Right ventricle myocardium superior (tissue), 1 donor: ENCODE results near the gene CD8A. TPM values are rescaled to one million over a fixed set of nuclear protein-coding genes. Genes with fewer than 3 reads are reported as not detected.

Source experiments
- ATAC-seq: fragments of 200-7000 bp; cut with Tn5 transposase; one replicate; pipeline ENCODE4 v1.9.1; 2020; ENCODE audit warnings: mild to moderate bottlenecking; ENCODE audit not compliant: poor library complexity
- DNase-seq: peaks from one replicate; pipeline ENCODE4 v3.0.0-alpha.2; 2020
- intact Hi-C: fragments of 100-400 bp; cut with DNase I; formaldehyde crosslinking; loops from one replicate; pipeline ENCODE4 v1.11.2; 2022
- total RNA-seq: library from RNA; stranded (reverse); fragmentation: NEBNext Ultra II Directional; extraction: Animal tissue kit (Norgen Biotek cat#: 25700); gene quantifications from one replicate; pipeline ENCODE4 v1.2.1, GENCODE V29; 2021
- donor health status: DM: no; HTN: yes; CAD: no; lungs with severe emphysema.

Gene CD8A
- total RNA-seq, 1 donor from 2014 or later, result 0.51 TPM

DNA sequence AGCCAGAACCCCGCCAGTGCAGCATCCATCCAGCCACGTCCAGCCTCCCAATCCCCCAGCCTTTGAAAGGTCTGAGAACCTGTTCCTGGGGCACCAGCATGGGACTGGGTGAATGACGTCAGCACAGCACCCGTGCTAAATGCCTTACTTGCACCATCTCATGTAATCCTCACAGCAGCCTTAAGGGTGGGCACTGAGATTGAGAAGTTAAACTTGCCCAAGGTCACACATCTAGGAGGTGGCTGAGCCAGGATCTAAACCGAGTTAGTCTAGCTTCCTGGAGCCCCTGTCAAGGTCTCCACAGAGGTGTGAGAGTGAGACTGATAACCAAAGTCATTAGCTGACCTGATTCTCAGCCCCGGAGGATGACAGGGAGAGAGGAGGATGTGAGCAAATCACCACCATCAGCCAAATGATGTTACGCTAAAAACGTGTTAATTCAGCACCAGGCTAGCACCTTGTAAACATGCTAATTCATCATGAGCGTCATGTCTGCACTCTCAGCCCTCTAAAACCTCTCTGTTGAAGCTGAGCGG is 4.6 kb downstream of the CD8A start:
- intact Hi-C loops, result no loop called here
- DNase-seq, result no peak

DNA sequence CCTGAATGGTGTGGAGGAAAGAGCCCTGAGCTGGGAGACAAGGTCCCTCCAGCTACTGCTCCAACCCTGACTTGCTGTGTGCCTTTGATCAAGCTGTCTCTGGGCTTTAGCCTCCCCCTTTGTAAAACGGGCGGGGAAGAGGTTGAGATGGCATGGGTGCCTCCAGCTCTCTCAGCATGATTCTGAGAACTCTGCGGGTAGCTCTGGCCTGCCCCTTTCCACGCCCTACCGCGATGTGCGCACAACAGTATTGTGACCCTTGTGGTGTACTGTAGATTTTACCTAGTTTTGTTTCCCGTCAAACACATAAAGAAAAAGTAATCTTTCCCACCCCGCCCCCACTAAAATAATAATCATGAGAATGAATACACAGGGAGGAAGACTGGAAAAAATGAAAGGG is 5.3 kb downstream of the CD8A start:
- intact Hi-C loops, result no loop called here
- DNase-seq (no peak), ATAC-seq (no peak)

More for the DNA sequence above, 4.6 kb downstream of the CD8A start:
- no peak for ATAC-seq

GRCh38 chr2:86783615-86784339 is 6.9 kb downstream of the CD8A start:
- no peak for DNase-seq
- no peak for ATAC-seq
- intact Hi-C loops, result no loop called here

GRCh38 chr2:86782748-86783147 is 8.0 kb downstream of the CD8A start:
- intact Hi-C loops, result no loop called here
- DNase-seq, result no peak
- no peak for ATAC-seq

GRCh38 chr2:86781363-86781762 is 9.3 kb downstream of the CD8A start:
- ATAC-seq (no peak), DNase-seq (no peak)
- intact Hi-C loops, result no loop called here

- no peak for DNase-seq
- no peak for ATAC-seq
- intact Hi-C loops, result no loop called here
These were observed 10.7 kb downstream of the CD8A start for GRCh38 chr2:86779971-86780370.

DNA sequence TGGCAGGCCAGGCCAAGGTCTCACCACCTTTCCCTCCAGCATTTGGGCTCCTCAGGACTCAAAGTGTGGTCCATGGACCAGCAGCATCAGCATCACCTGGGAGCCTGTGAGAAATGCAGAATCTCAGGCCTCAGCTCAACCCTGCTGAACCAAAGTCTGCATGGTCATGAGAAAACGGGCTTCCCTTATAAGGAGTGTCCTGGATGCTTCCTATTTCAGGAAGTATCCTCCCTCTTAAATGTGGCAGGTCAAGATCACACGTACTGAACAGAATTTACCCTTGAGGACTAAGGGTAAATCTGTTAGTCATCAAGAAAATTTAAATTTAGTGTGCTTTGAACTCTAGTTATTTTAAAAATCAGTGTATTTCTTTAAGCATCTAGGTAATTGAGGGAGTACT is 11.8 kb downstream of the CD8A start:
- DNase-seq (no peak), ATAC-seq (peak; percentile 34)
- intact Hi-C loops, result no loop called here

DNA sequence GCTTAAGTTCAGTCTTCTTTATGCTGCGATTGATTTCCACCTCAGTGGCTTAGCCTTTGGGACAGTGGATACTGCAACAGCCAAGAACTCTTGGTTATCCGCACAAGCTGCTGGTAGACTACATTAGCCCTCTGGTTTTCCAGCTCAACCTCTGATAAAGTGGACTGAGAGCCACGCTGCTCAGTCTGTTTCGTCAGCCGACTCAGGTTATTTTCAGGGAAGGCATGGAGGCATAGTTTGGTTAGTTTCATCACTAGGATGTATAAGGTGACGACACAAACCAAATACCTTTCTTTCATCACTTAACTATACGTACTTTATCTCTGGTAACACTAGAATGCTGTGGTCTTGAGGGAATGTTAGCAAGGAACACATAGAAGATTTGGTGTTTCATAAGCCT is 14.2 kb downstream of the CD8A start:
- ATAC-seq, result no peak
- DNase-seq, result no peak
- intact Hi-C loops, result no loop called here

- intact Hi-C loops, result no loop called here
- ATAC-seq (peak; percentile 30), DNase-seq (no peak)
These were observed 15.4 kb downstream of the CD8A start for GRCh38 chr2:86775338-86775737.

- ATAC-seq, result no peak
- intact Hi-C loops, result no loop called here
- no peak for DNase-seq
These were observed 15.9 kb downstream of the CD8A start for GRCh38 chr2:86774862-86775261.

GRCh38 chr2:86772611-86773010 is 18.1 kb downstream of the CD8A start:
- no peak for DNase-seq
- no peak for ATAC-seq
- intact Hi-C loops, result no loop called here

DNA sequence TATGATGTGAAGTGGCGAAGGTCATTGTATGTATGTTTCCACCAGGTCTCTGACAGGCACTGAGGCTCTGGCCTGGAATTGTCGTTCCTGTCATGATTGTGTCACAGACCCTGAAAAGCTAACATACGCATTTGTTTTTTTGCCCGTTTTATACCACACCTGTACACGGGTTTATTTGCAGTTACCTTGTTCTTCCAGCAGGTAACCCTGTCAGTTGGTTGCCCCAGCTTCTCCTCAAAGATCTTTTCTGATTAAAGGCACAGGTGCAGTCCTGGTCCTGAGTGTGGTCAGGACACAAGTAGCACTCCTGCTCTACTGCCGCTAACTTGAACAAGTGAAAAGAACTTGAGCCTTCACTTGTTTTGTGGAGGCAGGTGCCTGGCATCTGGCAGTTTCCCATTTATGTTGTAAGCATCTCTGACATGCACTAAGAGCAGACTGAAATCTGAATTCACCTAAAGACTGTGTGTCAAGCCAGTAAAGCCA is 19.9 kb downstream of the CD8A start:
- DNase-seq, result no peak
- intact Hi-C loops, result no loop called here
- ATAC-seq, result no peak

- DNase-seq (no peak), ATAC-seq (no peak)
- intact Hi-C loops, result loop anchor here (10.0 kb wide), 1 partner anchor 145 kb away; the partner anchor contains the start of gene RNF103
These were observed 20.9 kb downstream of the CD8A start for GRCh38 chr2:86769838-86770237.

DNA sequence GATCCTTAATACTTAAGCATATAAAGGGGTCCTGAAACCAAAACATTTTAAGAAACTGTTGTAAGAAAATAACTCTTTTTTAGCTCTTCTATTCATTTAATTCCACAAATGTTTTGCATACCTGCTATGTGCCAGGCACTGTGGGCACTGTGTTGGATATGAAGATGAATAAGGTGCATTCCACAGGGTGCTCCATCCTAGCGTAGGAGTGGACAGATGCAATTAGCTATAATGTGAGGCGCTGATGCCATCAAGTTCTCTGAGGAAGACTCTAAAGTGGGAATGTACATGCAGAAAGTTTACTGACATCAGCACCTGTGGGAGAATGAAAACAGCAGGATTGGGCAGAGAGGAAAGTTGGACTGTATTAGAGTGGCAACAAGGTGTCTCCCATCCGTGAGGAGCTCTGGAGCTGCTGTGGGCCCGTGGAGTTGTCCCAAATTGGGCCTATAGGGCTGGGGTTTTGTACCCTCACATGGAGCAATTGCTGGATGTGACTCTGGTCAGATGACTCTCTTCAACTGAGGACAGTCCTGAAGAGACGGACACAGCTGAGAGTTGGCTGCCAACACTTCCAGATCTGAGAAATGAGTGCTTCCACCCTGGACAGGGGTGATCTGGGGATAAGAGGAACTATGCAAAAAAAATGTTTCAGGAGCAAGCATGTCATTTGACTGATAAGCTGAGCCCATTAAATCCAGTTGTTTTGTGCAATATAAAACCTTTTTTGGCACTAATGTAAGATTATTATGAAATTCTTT is 22.3 kb downstream of the CD8A start:
- intact Hi-C loops, result loop anchor here (10.0 kb wide), 1 partner anchor 144 kb away; the partner anchor contains the start of gene RNF103
- ATAC-seq, result peak; percentile 88

GRCh38 chr2:86765310-86765695 is 25.4 kb downstream of the CD8A start:
- intact Hi-C loops, result loop anchor here (10.0 kb wide), 1 partner anchor 141 kb away; the partner anchor contains the start of gene RNF103
- no peak for ATAC-seq
- DNase-seq, result no peak

More for the DNA sequence above, 22.3 kb downstream of the CD8A start:
- no peak for DNase-seq

DNA sequence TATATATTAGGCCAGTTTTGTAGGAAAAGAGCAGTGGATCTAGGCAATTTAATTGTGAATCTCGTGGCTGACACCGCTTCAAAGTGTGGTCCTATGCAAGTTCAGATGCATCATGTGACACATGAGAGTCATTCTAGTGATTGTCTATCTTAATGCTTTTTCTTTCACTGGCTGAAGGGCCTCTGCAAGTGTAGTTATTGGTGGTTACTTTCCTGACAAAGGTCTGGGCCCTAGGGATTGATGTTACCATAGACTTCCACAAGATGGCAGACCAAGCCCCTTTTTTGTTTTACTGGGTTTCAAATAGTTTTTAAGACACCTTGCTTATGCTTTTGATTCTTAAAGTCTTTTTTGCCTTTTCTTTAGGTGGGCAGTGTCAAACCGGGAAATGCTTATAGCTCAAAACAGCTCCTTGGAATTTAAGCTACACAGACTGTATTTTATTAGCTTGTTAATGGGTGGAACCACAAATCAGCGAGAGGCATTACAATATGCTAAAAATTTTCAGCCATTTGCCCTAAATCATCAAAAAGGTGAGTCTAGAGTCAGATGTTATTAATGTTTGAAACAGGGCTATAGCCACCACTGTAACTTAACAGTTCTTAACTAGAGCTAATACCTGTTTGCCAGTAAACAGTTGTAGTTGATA is 25.9 kb downstream of the CD8A start:
- ATAC-seq (peak; percentile 55), DNase-seq (no peak)
- intact Hi-C loops, result loop anchor here (10.0 kb wide), 1 partner anchor 140 kb away; the partner anchor contains the start of gene RNF103

DNA sequence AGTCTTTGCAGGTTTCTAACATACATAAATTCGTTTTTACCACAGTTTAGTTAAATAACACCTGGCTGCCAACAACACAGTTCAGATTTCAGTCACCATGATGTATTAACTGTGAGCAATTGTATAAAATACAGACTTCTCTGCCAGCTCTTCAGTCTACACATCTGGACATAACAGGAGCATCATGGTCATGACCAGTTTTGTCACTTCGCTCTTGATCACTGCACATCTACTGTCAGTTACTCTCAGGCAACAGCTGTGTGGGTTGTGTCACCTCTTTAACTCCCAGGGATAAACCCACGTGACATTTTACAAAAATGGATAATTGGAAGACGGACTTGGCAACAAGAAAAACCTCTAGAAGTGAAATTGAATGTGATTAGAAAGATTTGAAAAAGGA is 30.3 kb downstream of the CD8A start:
- intact Hi-C loops, result loop anchor here (10.0 kb wide), 1 partner anchor 136 kb away; the partner anchor contains the start of gene RNF103
- ATAC-seq, result no peak

DNA sequence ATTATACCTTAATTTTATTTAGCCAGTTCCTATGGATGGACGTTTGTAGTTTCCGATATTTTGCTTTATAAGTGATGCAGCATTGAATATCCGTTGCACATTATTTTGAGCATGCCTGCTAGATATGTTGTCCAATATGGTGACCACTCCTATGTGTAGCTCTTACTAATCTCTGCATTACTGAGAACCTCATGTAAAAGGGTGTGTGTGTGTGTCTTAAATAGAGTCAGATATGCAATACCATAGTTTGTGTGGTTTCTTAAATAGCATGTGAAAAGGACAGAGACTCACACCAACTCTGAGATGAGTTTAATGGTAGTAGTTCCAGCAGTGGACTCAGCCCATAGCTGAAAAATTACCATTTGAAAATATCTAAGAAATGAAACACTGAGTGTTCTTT is 32.3 kb downstream of the CD8A start:
- DNase-seq (no peak), ATAC-seq (no peak)
- intact Hi-C loops, result no loop called here

More for the DNA sequence above, 30.3 kb downstream of the CD8A start:
- DNase-seq, result no peak

GRCh38 chr2:86753606-86754005 is 37.1 kb downstream of the CD8A start:
- DNase-seq (no peak), ATAC-seq (no peak)
- intact Hi-C loops, result no loop called here
